Stimulated activated CD4-positive, alpha-beta T cell treated with anti-CD3 and anti-CD28 coated beads, Interleukin-15, amount 100 ng/mL, for 24 hours (primary cell): ENCODE data around the gene STAMBP.

Experiments
- DNase-seq: peaks from one replicate; pipeline ENCODE4 v3.0.0-alpha.2; 2020

Gene STAMBP

DNA sequence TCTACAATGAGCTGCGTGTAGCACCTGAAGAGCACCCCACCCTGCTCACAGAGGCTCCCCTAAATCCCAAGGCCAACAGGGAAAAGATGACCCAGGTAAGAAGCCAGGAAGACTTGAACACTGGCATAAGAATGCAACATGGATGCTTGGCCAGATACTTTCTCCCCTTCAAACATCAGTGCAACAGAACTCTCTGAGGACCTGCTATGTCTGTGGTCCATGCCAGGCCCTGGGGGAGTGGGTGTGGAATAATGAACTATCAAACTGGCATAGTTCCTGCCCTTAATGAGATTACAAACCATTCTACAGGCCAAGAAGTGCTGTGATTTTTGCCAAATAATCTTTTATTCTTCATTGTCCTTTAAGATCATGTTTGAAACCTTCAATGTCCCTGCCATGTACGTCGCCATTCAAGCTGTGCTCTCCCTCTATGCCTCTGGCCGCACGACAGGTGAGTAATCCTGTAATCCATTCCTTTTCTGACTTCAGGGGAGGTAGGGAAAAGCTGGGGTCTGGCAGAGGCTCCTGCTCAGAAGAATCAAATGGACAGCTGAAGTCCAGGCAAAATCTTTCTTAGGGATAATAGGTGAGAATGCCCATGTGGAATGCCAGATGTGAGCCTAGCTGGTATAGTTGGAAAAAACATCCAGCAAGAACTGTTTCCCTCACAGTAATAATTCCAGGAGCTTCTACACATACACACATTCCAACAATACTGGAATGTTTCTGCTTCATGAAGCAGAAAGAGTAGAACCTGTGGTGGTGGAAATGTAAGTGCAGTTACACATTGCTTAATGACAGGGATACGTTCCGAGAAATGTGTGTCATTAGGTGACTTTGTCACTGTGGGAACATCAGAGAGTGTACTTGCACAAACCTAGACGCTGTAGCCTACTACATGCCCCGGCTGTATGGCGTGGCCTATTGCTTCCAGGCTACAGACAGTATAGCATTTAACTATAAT lies 80.2 kb downstream of the STAMBP start:
- DNase-seq, result no peak

- DNase-seq, result no peak
Measured at GRCh38 chr2:73910873-73911547, 82.2 kb downstream of the STAMBP start.

GRCh38 chr2:73911548-73912208 lies 82.9 kb downstream of the STAMBP start:
- no peak for DNase-seq

- DNase-seq, result no peak
Measured at GRCh38 chr2:73913414-73914054, 84.8 kb downstream of the STAMBP start.

DNA sequence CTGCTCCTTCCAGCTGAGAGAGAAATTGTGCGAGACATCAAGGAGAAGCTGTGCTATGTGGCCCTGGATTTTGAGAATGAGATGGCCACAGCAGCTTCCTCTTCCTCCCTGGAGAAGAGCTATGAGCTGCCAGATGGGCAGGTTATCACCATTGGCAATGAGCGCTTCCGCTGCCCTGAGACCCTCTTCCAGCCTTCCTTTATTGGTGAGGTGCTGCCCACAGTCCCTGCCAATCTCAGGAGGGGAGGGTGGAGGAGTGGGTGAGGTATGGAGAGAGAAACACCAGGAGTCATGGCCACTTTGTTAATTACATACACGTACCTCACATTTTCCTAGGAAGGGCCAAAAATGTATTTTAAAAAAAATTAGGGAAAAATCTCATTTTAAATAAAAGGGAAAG lies 85.9 kb downstream of the STAMBP start:
- no peak for DNase-seq

- DNase-seq, result no peak
Measured at GRCh38 chr2:73915437-73915993, 86.8 kb downstream of the STAMBP start.

DNA sequence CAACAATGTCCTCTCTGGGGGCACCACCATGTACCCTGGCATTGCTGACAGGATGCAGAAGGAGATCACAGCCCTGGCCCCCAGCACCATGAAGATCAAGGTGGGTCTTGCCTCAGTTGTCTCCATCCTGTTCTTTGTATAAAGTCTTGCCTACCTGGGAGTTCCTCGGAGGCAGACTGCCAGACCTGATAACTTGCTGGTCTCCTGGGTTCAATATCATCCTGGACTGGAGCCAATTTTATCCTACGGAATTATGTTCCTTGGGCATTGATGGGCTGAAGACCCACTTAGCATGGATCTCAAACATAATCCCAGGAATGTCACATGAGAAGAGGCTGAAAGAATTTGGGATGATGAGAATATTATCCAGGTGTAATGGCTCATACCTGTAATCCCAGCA lies 87.9 kb downstream of the STAMBP start:
- no peak for DNase-seq

DNA sequence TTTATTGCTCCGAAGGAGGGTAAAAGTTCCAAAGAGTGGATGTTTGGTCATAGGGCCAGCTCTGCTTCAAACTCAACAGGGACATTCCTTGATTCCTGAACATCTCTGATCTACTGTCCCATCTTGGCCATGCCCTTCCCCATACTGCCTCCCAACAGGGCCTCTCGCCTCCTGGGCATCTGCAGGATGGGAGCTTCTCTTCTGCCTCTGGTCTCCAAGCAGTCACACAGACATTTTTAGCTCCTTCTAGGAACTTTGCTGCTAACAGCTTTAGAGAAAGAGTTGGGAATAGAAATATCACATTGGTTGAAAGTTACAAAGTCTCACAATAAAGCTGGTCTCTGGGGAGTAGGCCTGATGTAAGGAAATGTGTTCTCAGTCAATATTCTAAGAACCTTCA lies 88.5 kb downstream of the STAMBP start:
- DNase-seq, result no peak

GRCh38 chr2:73917696-73918207 lies 89.0 kb downstream of the STAMBP start:
- no peak for DNase-seq

- DNase-seq, result no peak
Measured at GRCh38 chr2:73918856-73919255, 90.1 kb downstream of the STAMBP start.

DNA sequence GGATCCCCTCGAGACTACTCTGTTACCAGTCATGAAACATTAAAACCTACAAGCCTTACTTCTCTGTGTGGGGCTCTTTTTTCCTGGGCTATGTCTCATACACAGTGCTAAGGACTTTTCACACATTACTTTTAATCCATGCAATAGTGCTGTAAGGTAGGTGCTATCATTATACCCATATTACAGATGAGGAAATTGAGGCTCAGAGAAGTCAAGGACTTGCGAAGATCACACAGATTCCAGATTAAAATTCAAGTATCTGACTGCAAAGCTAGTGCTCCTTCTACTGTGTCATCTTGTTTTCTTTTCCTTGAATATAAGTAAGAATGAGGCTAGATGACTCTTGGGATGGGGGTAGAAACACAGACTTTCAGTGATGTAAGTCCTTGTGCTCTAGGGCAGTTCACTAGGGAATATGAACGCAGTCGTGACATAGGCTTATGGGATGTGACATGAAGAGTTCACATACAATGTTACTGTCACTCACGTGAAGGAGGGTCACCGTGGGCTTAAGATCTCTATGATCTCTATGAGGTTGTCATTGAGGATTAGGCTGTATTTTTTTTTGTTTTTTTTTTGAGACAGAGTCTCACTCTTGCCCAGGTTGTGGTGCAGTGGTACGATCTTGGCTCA lies 91.0 kb downstream of the STAMBP start:
- no peak for DNase-seq

DNA sequence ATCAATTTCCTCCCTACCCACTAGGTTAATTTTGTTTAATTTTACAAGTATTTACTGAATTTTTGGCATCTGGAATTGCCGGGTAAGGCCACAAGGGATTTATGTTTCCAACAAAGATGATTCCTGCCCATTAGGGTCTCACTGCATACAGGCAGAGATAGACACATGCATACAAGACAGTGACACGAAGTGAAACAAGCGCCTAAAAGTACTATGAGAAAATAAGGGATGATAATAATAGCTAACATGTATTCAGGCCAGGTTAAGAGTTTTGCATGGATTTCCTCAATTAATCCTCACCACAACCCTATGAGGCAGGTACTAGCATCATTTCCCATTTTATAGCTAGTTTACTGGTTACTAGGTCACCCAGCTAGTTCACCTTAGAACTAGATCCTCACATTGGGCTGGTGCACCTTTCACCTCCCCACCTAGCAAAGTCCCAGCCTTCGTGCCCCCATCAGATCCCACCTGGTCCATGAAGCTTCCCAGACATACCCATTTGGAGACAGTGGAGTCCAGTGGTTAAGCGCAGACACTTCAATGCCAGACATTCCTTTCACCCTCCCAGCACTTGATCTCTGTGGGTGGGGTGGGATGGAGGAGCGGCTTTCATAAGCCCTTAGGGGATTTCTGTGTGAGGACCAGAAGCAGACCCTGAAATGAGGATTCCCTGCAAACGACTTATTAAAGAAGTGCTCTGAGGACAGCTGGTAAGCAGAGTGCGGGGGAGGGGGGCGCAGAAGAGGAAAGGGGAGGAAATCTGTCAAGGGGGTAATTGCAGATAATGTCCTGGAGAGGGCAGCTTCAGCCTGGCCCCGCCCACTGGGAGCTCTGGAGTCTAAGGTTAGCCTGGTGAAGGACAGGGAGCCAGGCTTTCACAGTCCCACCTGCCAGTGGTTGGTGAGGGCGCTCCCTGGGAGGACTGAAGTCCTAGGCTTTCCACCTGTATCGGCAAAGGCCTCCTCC lies 92.1 kb downstream of the STAMBP start:
- DNase-seq, result peak; percentile 65

DNA sequence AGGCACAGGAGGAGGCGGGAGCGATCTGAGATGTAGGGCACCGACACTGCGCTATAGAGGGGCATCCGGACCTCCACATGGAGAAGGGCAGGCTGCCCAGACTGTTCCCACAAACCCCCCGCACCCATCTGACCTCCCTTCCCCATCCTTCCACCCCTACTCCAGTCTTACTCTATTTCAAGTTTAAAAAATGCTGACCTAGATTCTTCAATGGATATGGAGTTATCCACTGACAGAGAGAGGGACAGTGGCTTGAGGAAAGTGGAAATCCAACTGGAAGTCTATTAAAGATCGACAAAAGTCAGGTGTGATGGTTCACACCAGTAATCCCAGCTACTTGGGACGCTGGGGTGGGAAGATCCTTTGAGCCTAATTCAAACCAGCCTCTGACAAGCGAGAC lies 92.8 kb downstream of the STAMBP start:
- no peak for DNase-seq

DNA sequence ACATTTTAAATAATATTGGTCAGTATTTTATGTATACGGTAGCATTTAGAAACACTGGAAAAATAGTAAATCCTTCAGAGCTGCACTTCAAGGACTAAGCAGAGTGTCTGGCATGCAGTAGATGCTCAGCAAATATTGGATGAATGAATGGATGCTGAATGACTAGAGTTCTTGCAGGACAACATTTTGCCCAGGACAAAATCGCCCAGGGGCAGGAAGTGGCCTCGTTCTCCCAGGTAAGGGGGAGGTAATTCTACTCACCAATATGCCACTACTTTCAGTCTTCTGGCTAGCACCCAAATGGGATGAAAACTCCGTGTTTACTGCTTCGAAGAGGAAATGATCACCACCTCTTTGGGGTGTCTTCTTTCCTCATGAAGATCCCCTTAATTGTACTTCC lies 93.9 kb downstream of the STAMBP start:
- DNase-seq, result no peak
